ENCODE data around the gene PVR. TPM values are rescaled to one million over a fixed set of nuclear protein-coding genes. Genes with fewer than 3 reads are reported as not detected.
"Not testable (repeated sequence)": the region's sequence is repeated elsewhere in the genome, so short reads cannot be mapped to it uniquely, and the experiment has no call there.

The PVR gene
- total and polyA plus RNA-seq, 2 of the 4 experiments (the other 2 are of a cell fraction): 106 to 122 TPM

DNA sequence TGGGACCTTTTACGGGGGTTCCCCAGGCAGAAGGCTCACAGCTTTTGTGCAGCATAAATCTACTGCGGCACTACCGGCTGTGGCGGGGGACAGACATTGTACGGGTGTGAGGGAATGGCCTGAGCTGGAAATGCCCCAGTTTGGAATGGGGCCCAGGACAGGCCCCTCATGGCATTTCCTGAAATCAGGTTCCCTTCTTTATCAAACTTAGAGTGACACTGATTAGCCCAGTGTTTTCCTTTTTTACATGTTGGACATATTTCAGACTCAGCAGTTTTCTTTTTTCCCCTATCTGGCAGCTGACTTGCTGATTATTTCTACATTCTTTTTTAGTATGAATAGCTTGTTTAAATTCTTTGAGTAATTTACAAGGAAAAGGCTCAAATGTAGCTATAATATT, 9.7 kb upstream of the PVR start:
- CTCF ChIA-PET: interaction anchor here (0.6 kb wide), 1 partner anchor 872 kb away, joined by 3 read pairs; no protein-coding TSS in a partner anchor
- H2BK20ac ChIP-seq (ENCODE audit: low read depth, low read length); H3K79me1 ChIP-seq (ENCODE audit: low read depth in 1 of 2, low read length in 2 of 2); in situ Hi-C loops (cut with MboI; ENCODE audit: low sequenced_read_pairs); H3K56ac ChIP-seq (ENCODE audit: extremely low read depth, insufficient read depth, low read length); H3K23ac ChIP-seq (ENCODE audit: low read depth, low read length); H3K14ac ChIP-seq (replicated peaks; ENCODE audit: low read depth, low read length); H4K91ac ChIP-seq (ENCODE audit: insufficient read depth, low read depth, low read length); H4K5ac ChIP-seq (ENCODE audit: low read depth, low read length); H3K27me3 ChIP-seq (ENCODE audit: control insufficient read depth, insufficient read depth, low read length); dilution Hi-C loops (cut with HindIII; ENCODE audit: low sequenced_read_pairs, unreplicated experiment); H3K36me3 ChIP-seq (ENCODE audit: control insufficient read depth, insufficient read depth, low read length); H3K18ac ChIP-seq (ENCODE audit: low read depth, low read length); DNase-seq; H2AK9ac ChIP-seq (replicated peaks; ENCODE audit: low read depth, low read length, poor library complexity); H3K9ac ChIP-seq (ENCODE audit: low read depth, low read length); H3K9me1 ChIP-seq (ENCODE audit: insufficient read depth, low read length); intact Hi-C loops (cut with micrococcal nuclease); ATAC-seq (ENCODE audit: low read depth); H3K4ac ChIP-seq (ENCODE audit: low read depth, low read length); H4K20me1 ChIP-seq (ENCODE audit: insufficient read depth, low read length); H2AFZ ChIP-seq (replicated peaks; ENCODE audit: low read length, poor library complexity); POLR2A ChIA-PET (ENCODE audit: unreplicated experiment); BruUV-seq (replicated peaks); H2AK5ac ChIP-seq (ENCODE audit: low read depth, low read length); H3K9me3 ChIP-seq (ENCODE audit: control insufficient read depth, insufficient read depth, low read length); H3K4me3 ChIP-seq (ENCODE audit: insufficient read depth, low read depth, low read length); H2BK5ac ChIP-seq (ENCODE audit: low read depth, low read length, poor library complexity, severe bottlenecking): not testable (repeated sequence)
- 0 out of 3 replicates have a peak overlapping the region, but pooled peaks have one; percentile 43 for H2BK15ac ChIP-seq (ENCODE audit: low read depth, low read length)
- TF ChIP-seq MAFK (IDR thresholded peaks at IDR 0.05; ENCODE audit: low read depth, low read length): peak; percentile 71
- H3K4me1 ChIP-seq (ENCODE audit: control insufficient read depth, insufficient read depth, low read length): peaks cover 14% of the 10 kb centered on the region
- no CpG with 5 or more reads among the region's 5 CpGs for WGBS, 2 experiments (ENCODE audit: extremely low coverage in 2 of 2, insufficient read length in 1 of 2)
- peak overlapping the region; percentile 61; the same call in 1 of the 2 replicates for H2BK120ac ChIP-seq (ENCODE audit: low read depth, low read length)
- peak overlapping the region; percentile 36; the same call in 1 of the 2 replicates for H3K4me2 ChIP-seq (ENCODE audit: low read depth, low read length)
- peak overlapping the region; percentile 46; the same call in 1 of the 2 replicates for H3K27ac ChIP-seq (ENCODE audit: insufficient read depth, low read length)
- H4K8ac ChIP-seq (ENCODE audit: low read depth in 2 of 2, low read length in 2 of 2): peak overlapping the region in 1 of 2 experiments; percentile 35; a peak in 2 of 4 replicates
